Measurements from ENCODE around the gene GRID1.

Gene GRID1

GRCh38 chr10:86353506-86354485 is 12.8 kb downstream of the GRID1 start:
- DNase-seq (ENCODE audit: low read depth), result no peak

- no peak for DNase-seq (ENCODE audit: low read depth)
Measured at GRCh38 chr10:86350897-86351296, 15.7 kb downstream of the GRID1 start.

DNA sequence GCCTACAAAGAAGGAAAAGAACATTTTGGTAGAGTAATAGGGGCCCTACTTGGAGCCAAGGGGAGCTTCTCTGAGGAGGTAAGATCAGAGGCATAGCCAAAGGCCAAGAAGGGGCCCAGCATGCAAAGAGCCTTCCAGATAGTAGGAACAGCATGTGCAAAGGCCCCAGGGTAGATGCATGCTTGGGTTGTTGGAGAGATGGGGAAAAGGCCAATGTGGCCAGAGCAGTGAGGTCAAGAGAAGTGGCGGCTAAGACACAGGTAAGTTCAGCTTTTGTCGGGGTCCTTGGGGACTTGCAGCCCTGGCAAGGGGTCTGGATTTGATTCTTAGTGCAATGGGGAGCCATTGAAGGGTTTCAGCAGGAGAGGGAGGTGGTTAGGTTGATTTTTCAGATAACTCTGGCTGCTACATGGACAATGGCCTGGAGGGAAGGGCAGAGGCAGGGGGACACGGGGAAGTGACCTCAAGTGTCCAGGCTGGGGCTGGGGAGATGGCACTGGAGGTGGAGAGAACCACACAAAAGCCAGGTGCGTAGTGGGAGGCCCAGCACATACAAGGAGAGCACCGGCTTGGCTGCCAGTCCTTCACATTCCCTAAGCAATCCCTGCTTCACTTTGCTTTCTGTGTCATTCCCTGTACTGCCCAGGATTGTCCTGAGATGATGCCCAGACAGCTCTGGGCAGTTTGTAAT is 16.5 kb downstream of the GRID1 start:
- DNase-seq (ENCODE audit: low read depth), result no peak

DNA sequence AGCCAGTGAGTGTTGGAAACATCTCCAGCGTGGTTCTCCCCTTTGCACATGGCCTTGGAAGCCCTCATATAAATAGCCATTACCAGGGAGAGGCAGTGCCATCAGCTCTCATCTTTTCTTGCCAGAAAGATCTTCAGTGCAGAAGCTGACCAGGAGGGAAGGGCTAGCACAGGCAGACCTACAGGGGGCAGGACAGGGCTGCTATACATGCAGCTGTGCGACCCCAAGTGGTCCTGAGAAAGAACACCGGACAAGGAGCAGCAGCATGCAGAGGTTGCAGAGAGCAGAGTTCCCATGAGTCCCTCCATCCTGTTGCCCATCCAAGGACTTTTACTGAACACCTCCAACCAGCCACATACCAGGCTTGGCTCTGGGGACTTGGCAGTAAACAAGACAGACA is 17.1 kb downstream of the GRID1 start:
- DNase-seq (ENCODE audit: low read depth), result no peak

DNA sequence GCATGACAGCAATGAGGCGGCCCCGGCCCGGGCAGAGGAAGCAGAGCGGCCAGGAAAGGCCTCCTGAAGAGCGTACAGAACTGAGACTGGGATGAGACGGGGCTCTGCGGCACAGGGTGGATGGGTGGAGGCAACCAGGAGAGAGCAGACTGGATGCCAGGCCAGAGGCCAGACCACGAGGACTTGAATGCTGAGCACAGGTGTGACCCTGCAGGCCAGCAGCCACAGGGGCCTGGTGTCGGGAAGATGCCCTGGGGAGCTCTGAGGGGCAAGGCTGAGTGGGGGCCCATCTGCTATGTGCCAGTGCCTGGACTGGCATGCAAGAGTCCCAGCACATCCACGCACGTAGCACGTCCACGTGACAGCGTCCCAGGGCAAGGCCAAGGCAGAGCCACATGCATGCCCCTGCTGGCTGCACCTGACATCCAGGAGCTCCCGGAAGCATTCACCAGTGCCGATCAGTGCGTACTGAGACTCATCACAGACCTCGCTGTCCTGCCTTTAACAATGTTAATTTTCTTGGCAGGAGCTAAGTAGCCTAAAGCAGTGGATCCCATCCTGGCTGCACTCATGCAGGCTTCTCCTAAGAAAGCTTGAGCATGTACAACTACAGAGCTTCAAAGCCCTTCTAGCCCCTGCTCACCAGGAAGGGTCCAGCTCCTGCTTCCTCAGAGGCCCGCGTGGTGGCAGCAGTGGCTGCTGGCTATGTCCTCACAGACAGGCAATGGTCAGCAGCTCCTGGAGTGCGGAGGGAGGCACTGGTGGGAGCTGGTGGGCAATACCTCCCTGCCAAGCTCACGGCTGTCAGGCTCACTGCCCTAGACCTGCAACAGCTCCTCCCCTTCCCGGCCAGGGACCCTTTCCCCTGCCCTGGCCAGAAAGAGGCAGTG is 18.0 kb downstream of the GRID1 start:
- DNase-seq (ENCODE audit: low read depth), result no peak

DNA sequence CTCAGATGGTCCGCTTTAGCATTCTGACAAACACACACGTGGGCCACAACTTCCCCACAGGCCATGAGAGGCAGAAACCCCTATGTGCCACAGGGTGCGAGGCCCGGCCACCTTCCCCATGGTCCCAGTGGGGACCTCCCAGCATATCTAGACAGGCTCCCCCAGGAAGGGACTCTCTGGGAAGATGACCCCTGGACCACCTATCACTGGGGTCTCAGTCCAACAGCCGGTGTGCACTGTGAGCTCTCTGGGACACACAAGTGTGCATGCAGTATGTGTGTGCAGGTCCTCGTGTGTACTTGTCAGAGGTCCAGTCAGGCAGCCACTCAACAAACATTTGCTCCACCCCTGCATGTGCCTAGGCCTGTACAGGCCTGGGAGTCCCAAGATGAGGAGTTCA is 18.7 kb downstream of the GRID1 start:
- DNase-seq (ENCODE audit: low read depth), result no peak

- DNase-seq (ENCODE audit: low read depth), result no peak
Measured at GRCh38 chr10:86346799-86347665, 19.6 kb downstream of the GRID1 start.

- DNase-seq (ENCODE audit: low read depth), result no peak
Measured at GRCh38 chr10:86345859-86346798, 20.5 kb downstream of the GRID1 start.

- DNase-seq (ENCODE audit: low read depth), result no peak
Measured at GRCh38 chr10:86345296-86345858, 21.2 kb downstream of the GRID1 start.

- no peak for DNase-seq (ENCODE audit: low read depth)
Measured at GRCh38 chr10:86344714-86345161, 21.9 kb downstream of the GRID1 start.

DNA sequence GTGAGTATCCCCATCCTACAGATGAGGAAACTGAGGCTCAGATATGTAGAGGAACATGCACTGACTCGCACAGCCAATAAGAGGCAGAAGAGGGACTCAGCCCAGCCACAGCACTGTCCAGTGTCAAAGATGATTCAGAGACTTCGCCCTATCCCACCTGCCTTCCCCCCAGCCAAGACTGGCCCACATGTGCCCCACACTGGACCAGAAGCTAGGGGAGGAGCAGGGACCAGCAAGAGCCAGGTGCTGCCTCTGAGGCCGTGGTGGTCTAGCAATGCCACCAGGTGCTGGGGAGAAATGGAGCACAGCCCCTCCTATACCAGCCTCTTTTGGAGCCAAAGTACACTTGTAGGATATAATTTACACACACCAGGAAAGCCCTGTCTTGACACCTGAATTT is 22.3 kb downstream of the GRID1 start:
- no peak for DNase-seq (ENCODE audit: low read depth)

- no peak for DNase-seq (ENCODE audit: low read depth)
Measured at GRCh38 chr10:86343761-86344160, 22.8 kb downstream of the GRID1 start.

DNA sequence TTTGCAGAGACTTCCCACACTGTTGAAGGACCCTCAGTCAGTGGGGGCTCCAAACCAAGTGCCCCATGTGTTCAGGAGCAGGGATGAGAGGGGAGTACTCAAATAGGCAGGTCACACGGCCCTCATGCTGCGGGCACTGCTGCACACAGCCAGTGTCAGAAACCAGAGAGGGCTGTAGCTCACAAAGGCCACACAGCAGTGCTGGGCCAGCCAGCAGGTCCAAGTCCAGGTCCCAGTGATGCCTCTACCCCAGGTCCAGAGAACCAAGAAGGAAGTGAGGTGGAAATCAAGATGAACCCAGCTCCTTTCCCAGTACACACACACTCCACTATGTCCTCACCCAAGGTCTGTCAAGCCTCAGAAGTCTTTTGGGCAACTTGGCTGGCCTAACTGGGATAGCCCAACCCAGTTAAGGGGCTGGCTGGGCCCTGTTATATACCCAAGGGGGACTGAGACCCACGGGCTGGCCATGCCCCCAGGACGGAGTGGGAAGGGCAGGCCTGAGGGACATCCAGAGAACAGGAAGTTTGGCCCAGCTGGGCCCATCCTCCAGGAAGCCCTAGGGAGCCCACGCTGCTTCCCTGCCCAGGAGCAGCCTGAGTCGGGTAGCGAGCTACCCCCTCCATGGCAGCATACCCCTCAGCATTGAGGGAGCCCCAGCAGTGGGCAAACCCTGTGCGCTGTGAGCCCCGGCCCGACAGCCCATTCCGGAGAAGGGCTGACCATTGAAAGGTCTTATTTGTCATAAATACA is 24.3 kb downstream of the GRID1 start:
- no peak for DNase-seq (ENCODE audit: low read depth)

GRCh38 chr10:86341361-86341811 is 25.2 kb downstream of the GRID1 start:
- no peak for DNase-seq (ENCODE audit: low read depth)

DNA sequence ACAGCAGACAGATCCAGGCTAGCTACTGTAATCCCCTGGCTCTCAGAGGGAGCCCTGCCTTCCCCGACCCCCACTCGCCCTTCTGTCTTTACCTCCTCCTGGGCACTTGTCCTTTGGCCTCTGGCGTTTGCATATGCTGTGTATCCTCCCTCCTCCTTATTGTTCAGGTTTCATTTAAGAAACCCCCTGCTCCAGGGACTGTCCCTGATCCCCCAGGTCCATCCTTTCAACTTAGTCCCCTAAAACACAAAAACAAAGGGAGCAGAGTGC is 25.7 kb downstream of the GRID1 start:
- no peak for DNase-seq (ENCODE audit: low read depth)

GRCh38 chr10:86340176-86340990 is 26.2 kb downstream of the GRID1 start:
- no peak for DNase-seq (ENCODE audit: low read depth)

- no peak for DNase-seq (ENCODE audit: low read depth)
Measured at GRCh38 chr10:86339226-86339865, 27.2 kb downstream of the GRID1 start.

DNA sequence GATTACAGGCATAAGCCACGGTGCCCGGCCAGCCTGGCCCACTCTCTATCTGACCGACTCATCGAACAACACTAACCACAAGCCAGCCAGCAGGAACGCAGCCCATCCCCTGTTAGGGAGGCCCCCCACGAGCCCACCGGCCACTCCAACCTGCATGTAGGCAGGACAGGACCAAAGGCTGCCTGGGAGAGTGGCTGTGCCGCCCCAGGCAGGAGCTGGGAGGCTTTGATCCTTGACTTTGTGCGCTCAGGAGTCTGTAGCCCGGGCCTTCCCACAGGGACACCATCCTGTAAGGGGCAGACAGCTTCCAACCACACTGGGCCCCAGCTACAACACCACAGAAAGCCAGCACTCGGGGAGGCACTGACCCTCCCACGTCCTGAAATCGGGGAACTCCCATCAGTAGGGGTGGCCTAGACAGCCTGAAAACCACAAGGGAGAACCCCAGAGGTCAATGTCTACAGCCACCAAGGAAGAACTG is 29.4 kb downstream of the GRID1 start:
- DNase-seq (ENCODE audit: low read depth), result no peak

All from stimulated activated CD8-positive, alpha-beta memory T cell treated with anti-CD3 and anti-CD28 coated beads, Interleukin-15, amount 100 ng/mL, for 24 hours (primary cell).